HPDE6-E6E7 (cell line): ENCODE results near the gene RYK.
"Not testable (repeated sequence)": the region's sequence is repeated elsewhere in the genome, so short reads cannot be mapped to it uniquely, and the experiment has no call there.

Experiments used
- DNase-seq: peaks from one replicate; pipeline ENCODE4 v3.0.0; 2011; ENCODE audit warnings: missing footprints; ENCODE audit errors: extremely low spot score

RYK gene

GRCh38 chr3:134255404-134255803 lies 4.7 kb upstream of the RYK start:
- DNase-seq, result no peak

DNA sequence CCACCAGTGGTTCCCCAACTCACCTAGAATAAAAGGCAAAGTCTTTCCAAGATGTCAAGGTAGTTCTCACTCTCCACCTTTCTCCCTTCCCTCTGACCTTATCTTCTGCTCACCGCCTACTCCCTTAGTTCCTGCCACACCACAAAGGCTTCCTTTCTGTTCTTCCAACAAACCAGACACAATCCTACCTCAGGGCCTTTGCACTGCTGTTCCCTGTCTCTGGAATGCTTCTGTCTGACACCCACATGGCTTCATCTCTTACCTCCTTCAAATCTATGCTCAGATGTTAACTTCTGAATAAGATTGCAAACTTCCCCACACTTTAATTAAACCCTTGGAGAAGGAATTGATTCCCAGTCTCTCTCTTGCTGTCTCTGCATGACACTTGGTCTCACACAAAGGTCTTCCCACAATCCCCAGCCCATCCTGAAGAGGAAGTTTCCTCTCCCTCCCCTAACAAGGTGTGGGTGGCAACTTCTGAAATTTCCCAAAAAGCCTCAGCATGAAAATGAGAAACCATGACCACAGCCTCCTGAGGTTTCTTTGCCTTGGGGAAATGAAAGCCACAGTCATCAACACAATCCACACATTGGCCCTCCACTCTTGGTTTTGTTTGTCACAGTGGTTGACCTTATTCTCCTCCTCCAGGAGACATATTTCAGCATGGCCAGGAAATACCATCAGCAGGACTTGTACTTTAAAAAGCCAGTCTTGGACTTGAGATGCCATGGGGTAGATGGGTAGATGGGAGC lies 3.0 kb upstream of the RYK start:
- DNase-seq, result no peak

- no peak for DNase-seq
These were observed 2.1 kb upstream of the RYK start for GRCh38 chr3:134252766-134253165.

DNA sequence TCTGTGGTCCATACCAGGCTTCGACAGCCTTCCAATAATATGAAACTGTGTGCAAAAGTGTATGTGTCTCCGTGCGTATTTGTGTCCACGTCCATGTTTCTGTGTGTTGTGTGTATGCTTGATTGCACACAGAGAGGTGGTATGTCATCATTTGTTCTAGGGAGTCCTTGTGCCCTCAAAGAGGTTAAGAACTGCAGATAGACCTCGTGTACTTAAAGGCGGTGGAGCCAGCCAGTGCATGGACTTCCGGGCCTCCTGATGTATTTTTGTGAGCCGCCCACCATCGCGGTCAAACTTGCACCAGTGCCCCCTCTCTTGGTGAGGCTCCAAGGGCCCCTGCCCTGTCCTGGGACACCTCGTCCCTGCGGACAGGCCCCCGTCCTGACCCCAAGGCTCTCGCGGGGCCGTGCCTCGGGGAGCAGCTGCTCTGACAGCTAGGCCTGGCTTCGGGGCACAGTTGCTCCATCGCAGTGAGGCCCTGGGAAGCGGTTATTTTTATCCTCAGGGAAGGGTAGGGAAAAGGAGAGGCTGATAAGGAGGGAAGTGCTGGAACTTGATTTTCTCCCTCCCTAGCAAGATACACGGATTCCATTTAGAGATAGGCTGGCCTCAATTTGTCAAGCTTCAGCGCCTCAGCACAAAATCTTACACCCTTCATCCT lies 1.2 kb upstream of the RYK start:
- no peak for DNase-seq

DNA sequence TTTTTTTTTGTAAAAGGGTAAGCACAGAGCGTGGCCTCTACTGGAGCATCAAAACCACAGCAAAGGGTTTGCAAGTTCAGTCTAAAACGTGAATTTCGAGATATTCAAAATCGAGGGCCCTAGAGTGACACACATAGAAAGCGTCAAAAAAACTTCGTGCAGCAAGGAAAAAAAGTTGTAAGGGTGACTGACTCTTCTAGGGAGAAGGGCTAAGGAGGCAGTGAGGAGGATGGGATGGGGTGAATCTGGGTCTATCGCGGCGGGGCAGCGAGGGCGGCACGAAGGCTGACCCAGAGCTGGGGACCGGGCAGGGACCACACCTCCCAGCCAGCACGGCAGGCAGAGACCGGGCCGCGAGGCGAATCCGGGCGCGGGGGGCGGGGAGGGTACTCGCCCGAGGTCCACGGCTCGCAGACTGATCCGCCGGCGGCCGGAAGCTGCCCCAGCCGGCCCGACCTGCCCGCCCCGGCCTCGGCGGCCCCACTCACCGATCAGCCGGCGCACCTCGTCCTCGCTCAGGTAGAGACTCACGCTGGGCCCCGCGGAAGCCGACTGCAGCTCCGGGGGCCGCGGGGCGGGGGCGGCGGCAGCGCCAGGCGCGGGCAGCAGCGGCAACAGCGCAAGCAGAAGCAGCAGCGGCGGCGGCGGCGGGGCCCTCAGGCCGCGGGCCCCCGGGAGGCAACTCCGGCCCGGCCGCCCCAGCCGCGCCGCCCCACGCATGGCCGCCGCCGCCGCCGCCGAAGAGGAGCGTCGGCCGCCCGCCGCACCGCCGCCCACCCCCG lies 533 bp downstream of the RYK start:
- DNase-seq, result peak; percentile 51

GRCh38 chr3:134249296-134249841 lies 1.3 kb downstream of the RYK start:
- no peak for DNase-seq

GRCh38 chr3:134244921-134245320 lies 5.7 kb downstream of the RYK start:
- DNase-seq, result no peak

DNA sequence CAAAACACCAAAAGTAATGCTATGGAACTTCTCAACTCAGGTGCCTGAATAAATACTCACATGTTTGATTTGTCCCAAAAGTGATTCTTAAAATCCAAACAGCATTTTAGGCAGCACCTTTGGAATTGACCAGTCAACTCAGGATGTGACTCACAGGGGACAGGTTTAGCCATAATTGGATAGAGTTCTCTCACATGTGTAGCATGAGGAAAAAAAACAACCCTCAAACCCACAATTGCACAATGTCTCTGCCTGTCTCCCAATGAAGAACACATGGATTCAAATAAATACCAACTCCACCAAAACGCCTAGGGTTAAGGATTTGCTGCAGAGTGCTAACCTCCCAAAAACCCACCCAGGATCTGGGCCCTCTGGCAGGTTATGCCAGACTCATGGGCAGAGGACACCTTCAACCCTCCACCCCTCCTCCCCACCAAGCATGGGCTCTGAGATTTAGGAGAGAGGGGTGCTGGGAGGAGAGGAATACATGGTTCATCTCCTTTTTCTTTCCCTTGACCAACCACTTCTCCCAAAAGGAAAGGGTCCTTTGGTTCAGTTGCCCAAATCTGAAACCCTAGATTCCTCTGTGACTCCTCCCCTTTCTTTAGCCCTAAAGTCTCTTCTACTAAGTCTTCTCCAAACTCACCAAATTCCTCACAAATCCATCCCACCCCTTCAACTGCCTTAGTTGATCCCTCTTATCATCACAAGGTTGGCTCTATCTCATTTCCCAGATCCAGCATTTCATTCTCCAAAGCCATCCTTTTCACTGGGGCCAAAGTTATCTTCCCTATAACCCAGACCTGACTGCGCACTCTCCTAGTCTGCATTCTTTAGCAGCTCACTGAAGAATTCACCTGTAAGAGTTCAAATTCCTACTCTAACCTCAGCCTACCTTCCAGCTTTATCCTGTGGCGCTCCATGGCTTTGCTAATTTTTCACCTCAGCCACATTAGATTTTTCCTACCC lies 7.7 kb downstream of the RYK start:
- DNase-seq, result peak; percentile 64

DNA sequence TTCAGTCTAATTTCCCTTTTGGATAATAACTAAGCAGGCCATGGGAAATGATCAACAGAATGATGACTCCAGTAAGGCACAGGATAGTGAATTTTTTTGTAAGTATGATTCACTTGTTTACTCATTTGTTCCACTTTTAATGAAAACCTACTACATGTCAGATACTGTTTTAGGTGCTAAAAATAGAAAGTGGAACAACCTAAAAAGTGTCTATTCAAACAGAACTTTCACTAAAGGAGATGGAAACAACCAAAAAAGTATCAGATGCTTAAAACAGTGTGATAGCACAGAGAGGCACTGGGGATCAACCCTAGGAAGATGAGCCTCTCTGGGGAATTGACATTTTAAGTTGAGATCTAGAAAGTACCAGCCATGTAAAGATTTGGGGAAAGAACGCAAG lies 11.1 kb downstream of the RYK start:
- DNase-seq, result no peak

GRCh38 chr3:134237454-134238145 lies 13.1 kb downstream of the RYK start:
- no peak for DNase-seq

DNA sequence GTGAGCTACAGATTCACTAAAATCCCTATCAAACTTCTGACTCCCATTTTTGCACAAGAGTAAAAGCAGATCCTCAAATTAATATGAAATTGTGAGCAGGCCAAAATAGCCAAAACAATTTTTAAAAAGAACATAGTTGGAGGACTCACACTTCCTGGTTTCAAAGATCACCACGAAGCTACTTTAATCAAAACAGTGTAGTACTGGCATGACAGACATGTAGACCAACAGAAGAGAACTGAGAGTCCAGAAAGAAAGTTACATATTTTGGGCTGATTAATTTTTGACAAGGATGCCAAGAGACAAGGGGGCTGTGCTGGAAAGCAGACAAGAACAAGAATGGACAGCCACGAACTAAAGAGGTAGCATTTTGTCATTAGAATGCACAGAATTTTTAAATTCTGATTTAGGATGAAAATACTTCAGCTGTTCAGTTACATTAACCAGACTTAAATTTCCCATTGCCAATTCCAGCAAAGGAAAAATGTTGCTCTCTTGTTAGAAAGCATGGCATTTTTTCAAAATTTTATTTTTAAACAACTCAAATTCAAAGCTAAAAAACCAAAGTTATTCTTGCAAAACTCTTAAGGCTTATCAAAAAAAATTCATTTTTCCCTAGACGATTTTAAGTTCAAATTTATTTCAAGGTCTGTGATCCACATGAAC lies 14.0 kb downstream of the RYK start:
- DNase-seq, result no peak

- DNase-seq, result no peak
These were observed 15.0 kb downstream of the RYK start for GRCh38 chr3:134235577-134236076.

GRCh38 chr3:134232951-134233350 lies 17.7 kb downstream of the RYK start:
- DNase-seq, result no peak

DNA sequence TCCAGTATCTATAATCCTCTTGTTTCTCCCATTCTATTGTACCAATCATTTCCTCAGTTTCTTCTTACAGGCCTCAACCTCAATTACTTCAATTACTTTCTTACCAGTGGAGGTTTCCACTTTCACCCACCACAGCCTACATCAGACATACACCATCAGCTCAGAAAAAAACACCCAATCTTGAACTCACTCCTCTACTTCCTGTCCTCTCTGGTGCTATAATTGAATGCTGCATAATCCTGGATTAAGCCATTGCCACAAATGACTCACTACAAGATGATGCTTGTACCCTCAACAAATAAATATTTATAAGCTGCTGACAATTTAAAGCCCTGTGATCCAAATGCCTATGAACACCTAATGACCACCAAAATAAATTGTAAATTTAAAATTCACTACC lies 18.5 kb downstream of the RYK start:
- DNase-seq, result no peak

GRCh38 chr3:134231131-134231530 lies 19.5 kb downstream of the RYK start:
- no peak for DNase-seq

- DNase-seq, result no peak
These were observed 21.6 kb downstream of the RYK start for GRCh38 chr3:134229038-134229437.

DNA sequence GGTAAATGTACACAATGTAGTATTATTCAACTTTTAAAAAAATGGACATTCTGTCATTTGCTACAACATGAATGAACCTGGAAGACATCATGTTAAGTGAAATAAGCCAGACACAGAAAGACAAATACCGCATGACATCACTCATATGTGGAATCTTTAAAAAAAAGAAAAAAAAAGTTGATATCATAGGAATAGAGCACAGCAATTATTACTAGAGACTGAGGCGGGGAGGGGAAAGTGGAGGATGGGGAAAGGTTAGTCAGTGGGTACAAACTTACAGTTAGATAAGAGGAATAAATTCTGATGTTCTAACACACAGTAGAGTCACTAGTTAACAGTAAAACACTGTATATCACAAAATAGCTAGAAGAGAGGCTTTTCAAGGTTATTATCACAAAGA lies 22.2 kb downstream of the RYK start:
- DNase-seq, result no peak

DNA sequence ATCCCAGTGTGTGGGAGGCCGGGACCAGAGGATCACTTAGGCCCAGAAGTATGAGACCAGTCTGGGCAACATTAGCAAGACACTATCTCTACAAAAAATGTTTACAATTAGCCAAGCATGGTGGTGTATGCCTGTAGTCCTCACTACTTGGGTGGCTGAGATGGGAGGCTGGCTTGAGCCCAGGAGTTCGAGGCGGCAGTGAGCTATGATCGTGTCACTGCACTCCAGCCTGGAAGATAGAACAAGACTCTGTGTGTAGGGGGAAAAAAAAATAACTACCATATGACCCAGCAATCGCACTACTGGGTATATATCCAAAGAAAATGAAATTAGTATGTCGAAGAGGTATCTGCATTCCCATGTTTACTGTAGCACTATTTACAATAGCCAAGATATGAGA lies 22.6 kb downstream of the RYK start:
- DNase-seq, result no peak

GRCh38 chr3:134224796-134225156 lies 25.9 kb downstream of the RYK start:
- not testable (repeated sequence) for DNase-seq

DNA sequence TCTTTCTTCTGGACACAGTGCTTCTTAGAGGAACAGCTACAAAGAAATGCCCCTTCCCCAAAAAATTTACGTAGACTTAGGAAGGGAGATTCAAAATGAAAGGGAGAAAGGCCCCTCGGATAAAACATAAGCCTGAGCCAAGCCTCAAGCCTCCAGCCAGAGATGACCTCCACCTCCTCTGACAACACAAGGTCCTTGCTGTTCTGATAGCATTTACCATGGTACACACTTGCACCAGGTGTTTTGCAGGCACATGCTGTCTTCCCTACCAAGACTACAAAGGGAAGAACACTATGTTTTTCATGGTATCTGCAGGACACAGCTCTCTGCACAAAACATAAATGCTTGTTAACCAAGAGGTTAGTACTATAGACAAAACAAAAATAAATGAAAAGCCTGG lies 27.8 kb downstream of the RYK start:
- DNase-seq, result no peak
